Sciatic nerve (tissue), 2 donors: ENCODE results near the gene FKBP1B. TPM values are rescaled to one million over a fixed set of nuclear protein-coding genes. Genes with fewer than 3 reads are reported as not detected.
"Not testable (repeated sequence)": the region's sequence is repeated elsewhere in the genome, so short reads cannot be mapped to it uniquely, and the experiment has no call there.

Source experiments
- ATAC-seq: fragments of 200-7000 bp; cut with Tn5 transposase; one replicate; pipeline ENCODE4 v1.9.1; 2020; ENCODE audit warnings: mild to moderate bottlenecking, moderate library complexity
- DNase-seq: peaks from one replicate; pipeline ENCODE4 v3.0.0-alpha.2; 2020; ENCODE audit warnings: low spot score
- intact Hi-C: fragments of 100-400 bp; cut with DNase I; formaldehyde crosslinking; loops from one replicate; pipeline ENCODE4 v1.14.2; 2022
- total RNA-seq: library from RNA; stranded (reverse); fragmentation: NEBNext Ultra II Directional; extraction: Animal tissue kit (Norgen Biotek cat#: 25700); gene quantifications from one replicate; pipeline ENCODE4 v1.2.1, GENCODE V29; 2021
- donor health status: DM: no; HTN: no; CAD: no.
- donor health status: DM: no; HTN: no; CAD: no.

FKBP1B gene
- total RNA-seq, 1 donor from 2014 or later = 11.1 TPM

- intact Hi-C loops = no loop called here
- DNase-seq (no peak), ATAC-seq (peak; percentile 6)
Observed at GRCh38 chr2:24021122-24021998, 28.2 kb upstream of the FKBP1B start.

- intact Hi-C loops = no loop called here
- no peak for DNase-seq
- no peak for ATAC-seq
Observed at GRCh38 chr2:24022324-24022974, 27.1 kb upstream of the FKBP1B start.

- intact Hi-C loops = no loop called here
- ATAC-seq = no peak
- DNase-seq = no peak
Observed at GRCh38 chr2:24022975-24023575, 26.5 kb upstream of the FKBP1B start.

- no peak for DNase-seq
- ATAC-seq = peak; percentile 45
- intact Hi-C loops = no loop called here
Observed at GRCh38 chr2:24024018-24024417, 25.5 kb upstream of the FKBP1B start.

GRCh38 chr2:24024996-24025663, 24.4 kb upstream of the FKBP1B start:
- ATAC-seq (no peak), DNase-seq (no peak)
- intact Hi-C loops = no loop called here

GRCh38 chr2:24026233-24026632, 23.3 kb upstream of the FKBP1B start:
- ATAC-seq (no peak), DNase-seq (no peak)
- intact Hi-C loops = no loop called here

GRCh38 chr2:24038786-24039499, 10.6 kb upstream of the FKBP1B start:
- intact Hi-C loops = no loop called here
- ATAC-seq (no peak), DNase-seq (no peak)

- intact Hi-C loops = no loop called here
- DNase-seq (no peak), ATAC-seq (no peak)
Observed at GRCh38 chr2:24040511-24040910, 9.0 kb upstream of the FKBP1B start.

GRCh38 chr2:24043133-24043532, 6.4 kb upstream of the FKBP1B start:
- intact Hi-C loops, ATAC-seq, DNase-seq: not testable (repeated sequence)

GRCh38 chr2:24045511-24046508, 3.7 kb upstream of the FKBP1B start:
- no peak for DNase-seq
- no peak for ATAC-seq
- intact Hi-C loops = no loop called here

GRCh38 chr2:24046599-24046929, 3.0 kb upstream of the FKBP1B start:
- DNase-seq (no peak), ATAC-seq (no peak)
- intact Hi-C loops = no loop called here

- ATAC-seq = peak; percentile 100
- intact Hi-C loops = no loop called here
Observed at GRCh38 chr2:24046930-24047702, 2.4 kb upstream of the FKBP1B start, which contains the start of gene WDCP. TSS of gene WDCP (minus strand) at chr2:24047391. CDS start at chr2:24039494, 7,897 bp downstream.

GRCh38 chr2:24047703-24048033, 1.9 kb upstream of the FKBP1B start:
- no peak for DNase-seq
- intact Hi-C loops = no loop called here
- ATAC-seq = peak; percentile 6

More at GRCh38 chr2:24046930-24047702, 2.4 kb upstream of the FKBP1B start, which contains the start of gene WDCP:
- DNase-seq = peak; percentile 95

- intact Hi-C loops = no loop called here
- ATAC-seq (no peak), DNase-seq (no peak)
Observed at GRCh38 chr2:24048769-24049484, 614 bp upstream of the FKBP1B start.

GRCh38 chr2:24050041-24050979, 769 bp downstream of the FKBP1B start:
- intact Hi-C loops = no loop called here
- ATAC-seq (peak; percentile 3), DNase-seq (peak; percentile 70)
